ENCODE results near the gene DENND2A. TPM values are rescaled to one million over a fixed set of nuclear protein-coding genes. Genes with fewer than 3 reads are reported as not detected.
"Not testable (repeated sequence)": the region's sequence is repeated elsewhere in the genome, so short reads cannot be mapped to it uniquely, and the experiment has no call there.

The DENND2A gene
- total RNA-seq, 6 experiments from 2014 or later, result 0.50 to 0.99 (median 0.58) TPM

DNA sequence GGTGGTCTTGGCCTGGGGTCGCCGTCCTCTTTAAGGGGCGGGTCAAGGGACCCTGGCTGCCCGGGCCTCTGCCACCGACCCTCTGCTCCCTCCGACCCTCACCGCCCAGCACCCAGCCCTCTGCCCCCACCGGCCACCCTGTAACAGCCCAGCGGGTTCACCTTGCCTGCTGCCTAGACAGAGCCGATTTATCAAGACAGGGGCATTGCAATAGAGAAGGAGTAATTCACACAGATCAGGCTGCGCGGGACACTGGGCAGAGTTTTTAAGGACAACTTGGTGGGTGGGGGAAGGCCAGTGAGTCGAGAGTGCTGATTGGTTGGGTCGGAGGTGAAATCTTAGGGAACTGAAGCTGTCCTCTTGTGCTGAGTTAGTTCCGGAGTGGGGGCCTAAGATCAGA is 31.4 kb upstream of the DENND2A start:
- DNase-seq, result no peak
- Mint-ChIP-seq H3K27me3 (ENCODE audit: insufficient read depth) (peaks cover 2% of the 10 kb centered on the region), H3K36me3 (ENCODE audit: low read depth) (no peaks in the 10 kb centered on the region), H3K27ac (no peak overlapping the region), H3K9me3 (no peaks in the 10 kb centered on the region), H3K4me1 (ENCODE audit: low read depth) (peaks cover 29% of the 10 kb centered on the region), H3K4me3 (peak overlapping the region; percentile 74)
- no peak for TF ChIP-seq CTCF (IDR thresholded peaks at IDR 0.05)

DNA sequence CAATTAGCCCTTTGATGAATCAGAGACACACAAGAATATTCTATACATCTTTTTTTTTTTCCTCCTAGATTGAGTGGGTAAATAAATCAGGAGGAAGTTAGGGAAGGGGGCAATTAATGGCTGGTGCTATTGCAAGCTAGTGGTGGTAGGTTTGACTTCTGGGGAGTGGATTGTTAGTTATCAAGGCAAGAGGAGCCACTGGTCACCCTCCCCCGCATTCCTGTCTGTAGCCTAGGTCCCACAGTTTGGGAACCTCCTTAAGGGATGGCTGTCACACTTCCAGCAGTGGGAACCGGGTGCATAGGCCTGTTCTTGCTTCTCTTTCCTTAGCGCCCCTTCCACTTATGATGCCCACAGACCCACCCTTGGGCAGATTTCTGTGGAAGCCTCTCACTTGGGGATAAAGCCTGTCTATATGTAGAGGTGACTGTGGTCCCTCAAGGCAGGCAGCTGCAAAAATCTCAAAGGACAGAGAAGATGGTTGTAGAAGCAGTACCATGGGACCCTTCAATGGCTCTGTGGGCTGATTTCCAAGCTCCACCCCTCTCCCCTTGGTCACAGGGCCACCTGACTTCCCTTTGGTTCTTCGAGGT is 29.8 kb upstream of the DENND2A start:
- no peak for DNase-seq
- peaks cover 9% of the 10 kb centered on the region for H3K27me3 Mint-ChIP-seq (ENCODE audit: insufficient read depth)
- H3K36me3 Mint-ChIP-seq (ENCODE audit: low read depth), result no peaks in the 10 kb centered on the region
- H3K9me3 Mint-ChIP-seq, result no peaks in the 10 kb centered on the region
- no peak overlapping the region for H3K4me3 Mint-ChIP-seq
- H3K4me1 Mint-ChIP-seq (ENCODE audit: low read depth), result peaks cover 26% of the 10 kb centered on the region
- no peak for TF ChIP-seq CTCF (IDR thresholded peaks at IDR 0.05)
- no peak overlapping the region for H3K27ac Mint-ChIP-seq

DNA sequence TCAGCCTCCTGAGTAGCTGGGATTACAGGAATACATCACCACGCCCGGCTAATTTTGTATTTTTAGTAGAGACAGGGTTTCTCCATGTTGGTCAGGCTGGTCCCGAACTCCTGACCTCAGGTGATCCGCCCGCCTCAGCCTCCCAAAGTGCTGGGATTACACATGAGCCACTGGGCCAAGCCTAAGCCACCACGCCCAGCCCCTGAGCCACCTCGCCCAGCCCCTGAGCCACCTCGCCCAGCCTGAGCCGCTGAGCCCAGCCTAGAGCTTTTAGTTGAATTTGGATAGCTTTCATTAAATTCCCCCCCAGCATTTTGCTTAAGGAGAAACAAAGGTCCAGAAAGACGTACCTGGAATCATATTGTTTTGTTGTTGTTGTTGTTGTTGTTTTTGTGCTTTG is 29.2 kb upstream of the DENND2A start:
- Mint-ChIP-seq H3K4me1 (ENCODE audit: low read depth) (peaks cover 20% of the 10 kb centered on the region), H3K27me3 (ENCODE audit: insufficient read depth) (peaks cover 15% of the 10 kb centered on the region)
- not testable (repeated sequence) for H3K4me3 Mint-ChIP-seq; DNase-seq; H3K27ac Mint-ChIP-seq; H3K9me3 Mint-ChIP-seq; H3K36me3 Mint-ChIP-seq (ENCODE audit: low read depth)

DNA sequence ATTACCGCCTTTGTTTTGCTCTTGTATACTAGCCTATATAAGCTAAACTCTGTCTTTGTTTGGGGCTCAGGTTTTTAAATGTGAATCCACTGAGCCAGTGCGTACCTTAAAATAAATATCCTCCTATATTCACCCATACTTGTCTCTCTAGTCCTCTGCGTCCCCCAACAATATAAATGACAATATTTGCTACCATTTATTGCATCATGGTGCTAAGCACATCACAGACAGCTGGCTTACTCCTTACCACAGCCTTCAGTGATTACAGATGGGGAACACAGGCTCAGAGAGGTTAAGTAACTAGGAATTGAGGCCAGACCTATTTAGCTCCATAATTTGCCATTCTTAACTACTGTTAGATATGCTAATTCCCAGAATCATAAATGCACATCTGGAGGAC is 28.7 kb upstream of the DENND2A start:
- no peak for TF ChIP-seq CTCF (IDR thresholded peaks at IDR 0.05)
- no peak for DNase-seq

GRCh38 chr7:140668641-140669040 is 28.0 kb upstream of the DENND2A start:
- no peak overlapping the region for H3K4me3 Mint-ChIP-seq
- H3K27ac Mint-ChIP-seq, result no peak overlapping the region
- H3K27me3 Mint-ChIP-seq (ENCODE audit: insufficient read depth), result peaks cover 21% of the 10 kb centered on the region
- no peak for TF ChIP-seq CTCF (IDR thresholded peaks at IDR 0.05)
- H3K9me3 Mint-ChIP-seq, result no peaks in the 10 kb centered on the region
- H3K4me1 Mint-ChIP-seq (ENCODE audit: low read depth), result peaks cover 8% of the 10 kb centered on the region
- H3K36me3 Mint-ChIP-seq (ENCODE audit: low read depth), result no peaks in the 10 kb centered on the region
- DNase-seq, result no peak

More for the DNA sequence above, 28.7 kb upstream of the DENND2A start:
- Mint-ChIP-seq H3K4me1 (ENCODE audit: low read depth) (peaks cover 15% of the 10 kb centered on the region), H3K27me3 (ENCODE audit: insufficient read depth) (peaks cover 18% of the 10 kb centered on the region), H3K36me3 (ENCODE audit: low read depth) (no peaks in the 10 kb centered on the region), H3K27ac (no peak overlapping the region), H3K4me3 (no peak overlapping the region), H3K9me3 (no peaks in the 10 kb centered on the region)

DNA sequence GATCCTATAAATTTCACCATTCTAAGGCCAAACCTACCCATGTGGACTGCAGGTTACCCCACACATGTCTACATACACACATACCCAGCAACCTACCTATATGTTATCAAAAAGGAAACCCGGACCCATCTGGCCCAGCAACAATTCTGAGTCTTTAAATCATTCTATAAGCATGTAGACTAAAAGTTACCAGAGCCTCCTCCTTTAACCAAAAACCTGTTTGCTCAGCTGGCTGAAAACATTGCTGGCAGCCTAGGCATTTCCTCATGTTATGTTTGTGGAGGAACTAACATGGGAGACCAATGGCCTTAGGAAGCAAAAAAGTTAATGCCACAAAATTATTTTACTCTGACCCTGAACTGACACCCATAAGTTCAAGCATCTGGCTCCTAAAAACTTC is 26.9 kb upstream of the DENND2A start:
- H3K9me3 Mint-ChIP-seq, result no peaks in the 10 kb centered on the region
- H3K27ac Mint-ChIP-seq, result no peak overlapping the region
- H3K36me3 Mint-ChIP-seq (ENCODE audit: low read depth), result no peaks in the 10 kb centered on the region
- TF ChIP-seq CTCF (IDR thresholded peaks at IDR 0.05), result no peak
- H3K4me3 Mint-ChIP-seq, result no peak overlapping the region
- no peak for DNase-seq
- H3K4me1 Mint-ChIP-seq (ENCODE audit: low read depth), result peaks cover 5% of the 10 kb centered on the region; the same call in 1 of the 2 replicates
- peaks cover 21% of the 10 kb centered on the region for H3K27me3 Mint-ChIP-seq (ENCODE audit: insufficient read depth)

GRCh38 chr7:140662938-140663337 is 22.3 kb upstream of the DENND2A start:
- not testable (repeated sequence) for H3K27ac Mint-ChIP-seq; H3K9me3 Mint-ChIP-seq; H3K4me1 Mint-ChIP-seq (ENCODE audit: low read depth); H3K36me3 Mint-ChIP-seq (ENCODE audit: low read depth); DNase-seq; H3K4me3 Mint-ChIP-seq
- peaks cover 30% of the 10 kb centered on the region for H3K27me3 Mint-ChIP-seq (ENCODE audit: insufficient read depth)

All from HFFc6 (cell line).